NCI-H460 (cell line): ENCODE results near the gene CARD8. TPM values are rescaled to one million over a fixed set of nuclear protein-coding genes. Genes with fewer than 3 reads are reported as not detected.
A peak's percentile ranks its signal among the peaks of the same experiment; 100 is the strongest.

Experiments
- DNase-seq: peaks from one replicate; pipeline ENCODE4 v3.0.0-alpha.2; 2016; ENCODE audit warnings: low read depth; ENCODE audit errors: extremely low read depth
- total RNA-seq: library from RNA; depleted of rRNA; stranded (reverse); fragments of >200 nt; shearing (Covaris generic); gene quantifications from 2 replicates; pipeline ENCODE4 v1.2.3, GENCODE V29; 2014

The CARD8 gene
- total RNA-seq, 1 experiment from 2014 or later = 25.6 TPM

GRCh38 chr19:48218997-48219396, 36.7 kb downstream of the CARD8 start:
- no peak for DNase-seq

GRCh38 chr19:48216933-48217332, 38.8 kb downstream of the CARD8 start:
- no peak for DNase-seq

- no peak for DNase-seq
Measured at GRCh38 chr19:48213959-48214358, 41.8 kb downstream of the CARD8 start.

- no peak for DNase-seq
Measured at GRCh38 chr19:48210005-48210404, 45.7 kb downstream of the CARD8 start.

DNA sequence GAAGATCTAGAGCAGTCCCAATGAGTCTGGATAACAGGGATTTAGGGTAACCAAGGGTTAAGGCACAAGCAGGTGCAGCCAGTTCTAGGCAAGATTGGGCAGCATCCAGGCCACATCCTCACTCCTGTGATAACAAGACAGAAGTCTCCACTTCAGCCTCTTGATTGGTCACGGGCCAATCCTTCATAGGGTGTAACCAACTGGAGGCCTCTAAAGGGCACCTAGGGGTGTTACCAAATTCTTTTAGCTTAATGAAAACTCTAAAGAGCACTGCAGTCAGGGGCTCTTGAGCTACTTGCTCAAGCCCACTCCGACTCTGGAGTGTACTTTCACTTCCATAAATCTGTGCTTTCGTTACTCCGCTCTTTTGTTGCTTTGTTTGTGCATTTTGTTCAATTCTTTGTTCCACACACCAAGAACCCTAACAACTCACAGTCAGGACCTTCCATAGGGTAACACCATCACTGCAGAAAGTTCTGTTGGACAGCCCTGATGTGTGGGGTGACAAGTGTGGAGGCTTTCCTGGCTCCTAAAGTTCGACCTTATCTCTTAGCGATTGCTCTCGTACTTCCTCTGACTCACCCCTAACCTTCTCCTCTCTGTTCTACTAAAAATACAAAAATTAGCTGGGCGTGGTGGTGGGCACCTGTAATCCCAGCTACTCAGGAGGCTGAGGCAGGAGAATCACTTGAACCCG, 49.2 kb downstream of the CARD8 start:
- no peak for DNase-seq

- peak; percentile 87 for DNase-seq
Measured at GRCh38 chr19:48203794-48204628, 51.7 kb downstream of the CARD8 start.

DNA sequence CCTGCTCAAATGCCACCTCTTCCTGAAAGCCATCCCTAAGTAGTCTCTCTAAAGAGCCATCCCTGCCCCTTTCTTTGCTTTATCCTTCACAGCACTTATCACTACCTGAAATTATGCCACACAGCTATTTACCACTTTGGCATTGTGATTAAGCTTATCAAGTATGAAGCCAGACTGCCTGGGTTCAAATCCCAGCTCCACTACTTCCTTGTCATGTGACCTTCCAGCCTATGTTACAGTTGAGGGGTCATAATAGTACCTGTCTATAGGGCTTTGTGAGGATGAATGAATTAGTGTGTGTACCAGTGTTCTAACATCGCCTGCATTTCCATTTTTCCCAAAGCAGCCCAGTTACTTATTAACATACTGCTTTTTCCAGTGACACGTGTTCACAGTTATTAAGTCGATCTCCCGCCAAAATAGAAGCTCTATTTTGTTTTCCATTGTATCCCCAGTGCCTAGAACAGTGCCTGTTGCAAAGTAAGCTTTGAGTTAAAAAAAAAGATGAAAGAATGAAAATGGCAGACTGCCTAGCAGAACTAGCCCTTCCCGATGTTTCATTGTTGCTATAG, 52.4 kb downstream of the CARD8 start:
- no peak for DNase-seq

DNA sequence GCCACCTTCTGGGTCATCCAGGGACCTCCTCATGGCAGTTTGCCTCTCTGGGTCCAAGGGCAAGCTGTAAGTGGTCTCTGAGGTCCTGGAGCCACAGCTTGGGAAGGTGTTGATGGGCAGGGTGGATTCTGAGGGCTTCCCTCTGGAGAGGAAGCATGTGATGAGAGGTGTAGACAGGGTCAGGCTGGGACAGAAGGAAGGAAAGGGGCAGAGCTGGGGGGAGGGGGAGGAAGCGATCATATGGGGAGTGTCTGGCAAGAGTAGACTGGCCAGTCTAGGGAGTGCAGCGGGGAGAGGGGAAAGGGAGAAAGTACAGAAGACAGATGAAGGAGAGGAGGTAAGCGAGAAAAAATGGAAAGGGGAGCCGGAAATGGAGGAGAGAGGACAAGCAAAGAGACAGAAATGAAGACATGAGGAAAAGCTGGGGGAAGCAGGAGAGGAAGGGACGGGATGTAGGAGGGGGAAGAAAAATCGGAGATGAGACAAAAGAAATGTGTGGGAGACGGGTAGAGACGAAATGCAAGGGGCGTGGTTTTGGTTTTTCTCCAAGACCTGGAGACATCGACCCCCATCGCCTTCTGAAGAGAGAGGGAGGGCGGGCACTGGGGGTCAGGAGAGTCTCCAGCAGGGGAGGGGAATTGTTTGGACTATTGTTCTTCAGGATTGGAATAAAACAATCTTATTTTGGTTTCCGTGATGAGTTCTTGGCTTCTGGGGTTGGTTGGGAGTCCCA, 58.6 kb downstream of the CARD8 start:
- DNase-seq = no peak

DNA sequence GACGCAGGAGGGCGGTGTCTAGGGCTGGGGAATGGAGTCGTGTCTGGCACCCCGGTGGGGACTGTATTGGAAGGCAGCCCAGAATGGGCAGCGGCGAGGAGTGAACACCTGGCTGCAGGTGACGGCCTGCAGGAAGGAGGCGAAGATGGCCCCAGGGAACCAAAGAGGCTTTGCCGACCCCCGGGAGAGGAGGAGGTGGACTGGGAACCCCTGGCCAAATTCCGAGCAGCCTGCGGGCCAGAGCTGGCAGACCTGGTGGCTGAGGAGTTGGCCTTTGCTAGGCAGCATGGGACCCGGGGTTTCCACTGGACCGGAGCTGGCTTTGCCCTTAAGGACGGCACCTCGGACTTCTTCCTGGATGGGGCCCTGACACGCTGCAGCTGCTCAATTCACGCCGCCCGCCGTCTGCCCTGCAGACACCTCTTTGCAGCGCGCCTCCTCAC, 59.4 kb downstream of the CARD8 start:
- no peak for DNase-seq

DNA sequence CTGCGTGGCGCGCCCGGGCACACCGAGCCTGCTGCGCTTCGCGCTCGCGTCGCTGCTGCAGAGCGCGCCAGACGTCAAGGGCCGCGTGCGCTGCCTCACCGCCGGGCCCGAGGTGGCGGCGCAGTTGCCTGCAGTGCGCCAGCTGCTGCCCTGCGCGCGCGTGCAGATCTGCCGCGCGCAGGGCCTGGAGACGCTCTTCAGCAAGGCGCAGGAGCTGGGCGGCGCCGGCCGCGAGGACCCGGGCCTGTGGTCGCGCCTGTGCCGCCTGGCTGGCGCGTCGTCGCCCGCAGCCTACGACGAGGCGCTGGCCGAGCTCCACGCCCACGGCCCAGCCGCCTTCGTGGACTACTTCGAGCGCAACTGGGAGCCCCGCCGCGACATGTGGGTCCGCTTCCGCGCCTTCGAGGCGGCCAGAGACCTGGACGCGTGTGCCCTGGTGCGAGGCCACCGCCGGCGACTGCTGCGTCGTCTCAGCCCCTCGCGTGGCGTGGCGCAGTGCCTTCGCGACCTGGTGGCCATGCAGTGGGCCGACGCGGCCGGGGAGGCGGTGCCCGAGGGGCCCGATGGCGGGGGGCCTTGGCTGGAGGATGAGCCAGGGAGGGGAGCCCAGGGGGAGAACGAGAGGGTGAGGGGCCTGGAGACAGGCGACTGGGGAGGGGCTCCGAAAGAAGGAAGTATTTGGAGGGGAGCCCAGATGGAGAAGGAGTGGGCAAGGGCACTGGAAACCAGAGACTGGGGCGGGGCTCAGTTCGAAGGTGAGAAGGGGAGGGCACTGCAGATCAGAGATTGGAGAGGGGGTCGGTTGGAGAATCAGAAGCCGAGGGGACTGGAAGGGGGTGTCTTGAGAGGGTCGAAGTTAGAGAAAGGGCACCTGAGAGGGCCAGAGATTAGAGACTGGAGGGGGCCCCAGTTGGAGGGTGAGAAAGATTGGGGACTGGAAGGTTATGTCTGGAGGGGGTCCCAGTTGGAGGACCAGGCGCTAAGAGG, 60.6 kb downstream of the CARD8 start:
- no peak for DNase-seq

DNA sequence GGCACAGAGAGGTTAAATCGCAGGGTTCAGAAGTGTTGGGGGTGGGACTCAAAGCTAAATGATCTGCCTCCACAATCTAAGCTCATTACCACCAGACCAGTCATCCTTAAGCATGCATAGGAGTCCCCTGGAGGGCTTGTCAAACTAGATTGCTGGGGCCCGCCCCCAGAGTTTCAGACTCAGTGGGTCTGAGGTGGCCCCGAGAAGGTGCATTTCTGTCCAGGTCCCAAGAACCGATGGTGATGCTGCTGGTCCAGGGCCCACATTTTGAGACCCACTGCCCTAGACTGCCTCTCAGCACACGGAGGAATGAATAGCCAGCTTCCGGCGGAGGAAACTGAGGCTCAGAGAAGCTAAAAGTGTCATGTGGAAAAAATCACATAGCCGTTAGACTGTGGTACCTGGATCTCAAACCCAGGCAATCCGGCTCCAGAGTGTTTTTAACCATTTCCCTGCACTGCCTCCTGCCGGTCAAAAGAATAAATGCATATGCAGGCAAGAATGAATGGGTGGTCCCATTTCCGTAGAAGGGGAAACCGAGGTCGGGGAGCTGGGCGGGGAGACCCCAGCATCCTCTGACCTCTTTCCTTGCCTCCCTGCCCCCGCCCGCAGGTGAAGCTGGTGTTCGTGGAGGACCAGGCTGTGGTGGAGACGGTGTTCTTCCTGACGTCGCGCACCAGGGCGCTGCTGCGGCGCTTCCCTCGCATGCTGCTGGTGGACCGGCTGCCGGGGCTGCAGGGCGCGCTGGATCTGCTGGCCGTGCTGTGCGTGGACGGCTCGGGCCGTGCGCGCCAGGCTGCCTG, 61.5 kb downstream of the CARD8 start:
- DNase-seq = no peak

DNA sequence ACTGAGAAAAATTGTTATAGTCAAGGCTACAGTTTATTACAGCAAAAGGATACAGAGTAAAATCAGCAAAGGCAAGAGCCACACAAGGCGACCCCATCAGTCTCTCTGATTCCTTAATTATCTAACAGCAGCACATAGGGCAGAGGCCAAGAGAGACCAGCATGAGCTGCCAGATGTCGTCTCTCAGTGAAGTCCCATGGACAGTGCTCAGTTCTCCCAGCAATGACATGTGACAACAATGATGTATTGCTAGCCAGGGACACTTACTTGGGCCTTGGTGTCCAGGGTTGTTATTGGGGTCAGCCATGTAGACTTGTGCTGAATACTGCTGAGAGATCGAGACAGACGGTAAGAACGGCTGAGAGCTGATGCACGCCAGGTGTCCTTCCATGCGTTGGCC, 63.0 kb downstream of the CARD8 start:
- DNase-seq = no peak

GRCh38 chr19:48190885-48191284, 64.8 kb downstream of the CARD8 start:
- DNase-seq = no peak

DNA sequence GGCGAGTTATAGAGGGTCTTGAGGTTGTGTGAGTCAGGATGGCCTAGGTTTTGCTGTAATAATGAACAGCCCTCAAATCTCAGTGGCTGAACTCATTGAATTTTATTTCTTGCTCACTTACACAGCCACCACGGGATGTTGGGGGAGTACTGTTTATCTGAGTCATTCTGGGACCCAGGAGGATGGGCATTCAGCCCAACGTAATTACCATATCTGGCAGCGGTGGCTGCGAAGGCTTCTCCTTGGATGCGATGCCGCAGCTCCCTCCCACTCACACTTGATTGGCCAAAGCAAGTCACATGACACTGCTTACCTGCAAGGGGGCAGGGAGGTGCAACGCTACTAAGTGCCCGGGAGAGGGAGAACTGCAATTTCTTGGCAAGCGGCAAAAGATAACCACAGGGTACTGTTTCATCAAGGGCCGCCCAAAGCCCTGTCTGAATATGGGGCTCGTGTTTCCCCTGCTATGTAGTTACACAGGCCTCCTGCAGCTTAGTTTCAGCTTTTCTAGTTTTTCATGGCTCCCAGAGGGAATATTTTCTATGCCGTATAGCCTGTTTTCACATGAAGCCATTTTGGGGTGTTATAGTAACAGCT, 65.3 kb downstream of the CARD8 start:
- no peak for DNase-seq

DNA sequence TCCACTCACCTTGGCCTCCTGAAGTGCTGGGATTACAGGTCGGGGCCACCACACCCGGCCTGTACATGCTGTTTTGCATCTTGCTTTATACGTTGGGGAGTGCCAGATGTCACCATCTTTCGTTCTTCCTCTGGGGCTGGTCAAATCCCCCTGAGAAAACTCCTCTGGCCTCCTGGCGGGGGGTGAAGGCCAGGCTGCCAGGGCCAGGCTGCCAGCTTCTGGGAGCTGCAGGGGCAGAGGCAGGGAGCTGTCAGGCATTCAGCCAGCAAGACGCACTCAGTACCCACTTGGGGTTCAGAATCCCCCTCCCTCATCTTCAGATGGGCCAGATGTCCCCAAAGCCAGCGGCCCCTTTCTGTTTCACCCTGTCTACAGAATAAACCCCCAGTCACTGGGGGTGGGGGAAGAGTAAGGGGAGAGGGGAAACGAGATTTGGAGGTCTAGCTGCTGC, 69.1 kb downstream of the CARD8 start:
- DNase-seq = no peak

DNA sequence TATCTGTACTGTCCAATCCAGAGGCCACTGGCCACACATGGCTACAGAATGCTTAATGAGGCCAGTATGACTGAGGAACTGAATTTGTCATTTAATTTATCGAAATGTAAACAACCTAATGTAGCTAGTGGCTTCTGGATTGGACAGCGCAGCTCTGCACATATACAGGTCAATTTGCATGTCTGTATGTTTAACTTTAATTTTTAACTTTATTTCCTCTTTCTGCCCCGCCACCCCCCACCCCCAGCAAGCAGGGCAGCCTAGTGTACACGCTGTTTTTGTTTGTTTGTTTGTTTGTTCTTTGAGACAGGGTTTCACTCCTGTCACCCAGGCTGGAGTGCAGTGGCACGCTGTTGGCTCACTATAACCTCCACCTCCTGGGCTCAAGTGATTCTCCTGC, 69.7 kb downstream of the CARD8 start:
- no peak for DNase-seq

DNA sequence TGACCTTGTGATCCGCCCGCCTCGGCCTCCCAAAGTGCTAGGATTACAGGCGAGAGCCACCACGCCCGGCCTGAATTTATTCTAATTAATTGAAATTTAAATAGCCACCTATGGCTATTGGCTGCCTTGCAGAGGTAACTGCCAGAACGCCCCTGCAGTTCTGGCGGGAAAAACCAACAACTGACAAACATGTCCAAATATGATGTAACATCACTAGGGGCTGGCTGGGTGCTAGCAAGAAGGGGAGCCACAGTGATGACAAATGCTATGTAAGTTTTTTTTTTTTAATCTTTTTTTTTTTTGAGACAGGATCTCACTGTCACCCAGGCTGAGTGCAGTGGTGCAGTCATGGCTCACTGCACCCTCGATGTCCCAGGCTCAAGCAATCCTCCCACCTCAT, 72.4 kb downstream of the CARD8 start:
- no peak for DNase-seq

DNA sequence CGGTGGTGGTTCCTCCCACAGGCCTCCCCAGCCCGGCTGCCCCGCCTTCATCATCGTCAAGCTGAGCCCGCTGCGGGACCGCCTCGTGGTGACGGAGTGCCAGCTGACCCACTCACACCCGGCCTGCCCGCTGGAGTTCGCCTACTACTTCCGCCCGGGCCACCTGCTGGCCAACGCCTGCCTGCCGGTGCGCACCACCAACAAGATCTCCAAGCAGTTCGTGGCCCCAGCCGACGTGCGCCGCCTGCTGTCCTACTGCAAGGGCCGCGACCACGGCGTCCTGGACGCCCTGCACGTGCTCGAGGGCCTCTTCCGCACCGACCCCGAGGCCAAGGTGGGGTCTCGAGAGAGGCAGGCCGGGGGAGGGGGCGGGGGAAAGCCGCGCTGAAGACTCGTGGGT, 73.3 kb downstream of the CARD8 start:
- no peak for DNase-seq

GRCh38 chr19:48181505-48181904, 74.2 kb downstream of the CARD8 start:
- no peak for DNase-seq
